Measurements from ENCODE around the gene MYMK. TPM values are rescaled to one million over a fixed set of nuclear protein-coding genes. Genes with fewer than 3 reads are reported as not detected.

Gene MYMK
- total RNA-seq, 1 experiment from 2014 or later = 0.64 TPM

DNA sequence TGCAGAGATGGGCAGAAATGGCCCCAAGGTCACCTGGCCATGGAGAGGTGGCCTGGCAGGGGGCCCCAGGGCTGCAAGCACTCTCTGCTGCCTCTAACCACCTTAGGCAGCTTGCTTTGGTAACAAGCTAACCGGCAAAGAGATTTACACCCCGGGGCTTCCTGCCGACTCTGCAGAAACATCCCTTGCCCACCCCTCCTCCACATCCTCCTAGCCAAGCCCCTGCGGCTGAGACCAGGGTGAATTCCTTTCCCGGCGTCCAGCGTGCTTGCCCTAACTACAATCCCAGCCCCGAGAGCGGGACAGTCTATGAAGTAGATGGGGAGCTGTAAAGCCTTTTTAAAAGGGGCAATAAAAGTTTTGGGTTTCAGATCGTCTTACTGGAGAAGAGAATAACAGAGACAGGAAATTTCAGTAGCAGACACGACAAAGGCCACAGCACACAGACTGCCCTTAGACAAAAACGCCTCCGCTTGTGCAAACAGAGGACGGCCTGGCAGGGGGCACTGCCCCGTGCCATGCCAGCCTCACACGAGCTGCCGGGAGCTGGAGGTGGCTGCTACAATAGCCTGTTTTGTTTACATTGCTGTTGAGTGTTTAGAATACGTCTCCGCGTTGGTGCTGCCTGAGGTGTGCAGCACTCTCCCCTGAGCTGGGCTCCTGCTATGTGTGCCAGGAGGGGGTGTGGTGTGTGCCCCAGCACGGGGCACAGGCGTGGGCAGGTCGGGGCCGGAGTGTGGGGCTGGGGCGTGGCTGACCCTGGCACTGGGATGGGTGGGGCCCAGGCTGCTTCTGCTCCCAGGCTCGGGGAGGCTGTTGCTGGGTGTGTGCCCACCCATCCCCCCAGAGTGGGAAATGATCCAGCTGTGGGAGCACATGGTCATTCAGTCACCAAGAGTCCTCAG lies 15.3 kb downstream of the MYMK start:
- in situ Hi-C loops (cut with HindIII; ENCODE audit: low sequenced_read_pairs) = no loop called here
- peak; percentile 19 for DNase-seq (ENCODE audit: low spot score)

GRCh38 chr9:133508046-133508445 lies 16.7 kb downstream of the MYMK start:
- in situ Hi-C loops (cut with HindIII; ENCODE audit: low sequenced_read_pairs) = no loop called here
- no peak for DNase-seq (ENCODE audit: low spot score)

- DNase-seq (ENCODE audit: low spot score) = no peak
- in situ Hi-C loops (cut with HindIII; ENCODE audit: low sequenced_read_pairs) = no loop called here
These were observed 17.4 kb downstream of the MYMK start for GRCh38 chr9:133507246-133507965.

DNA sequence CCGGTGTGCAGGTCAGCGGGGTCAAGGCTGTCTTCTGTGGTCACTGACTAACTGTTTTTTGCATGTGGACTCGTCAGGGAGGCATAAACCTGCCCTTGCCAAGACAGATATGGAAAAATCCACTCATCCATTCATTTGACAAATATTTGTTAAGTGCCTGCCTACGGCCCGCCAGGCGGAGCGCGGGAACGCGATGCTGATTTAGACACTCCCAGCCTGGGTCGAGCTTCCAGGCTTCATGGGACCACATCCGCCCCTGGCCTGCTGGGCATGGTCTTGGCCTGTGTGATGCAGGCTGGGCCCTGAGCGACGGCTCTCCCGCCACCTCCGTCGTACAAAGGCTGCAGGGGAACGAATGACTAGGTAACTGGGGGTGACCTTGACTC lies 18.1 kb downstream of the MYMK start:
- no peak for DNase-seq (ENCODE audit: low spot score)

DNA sequence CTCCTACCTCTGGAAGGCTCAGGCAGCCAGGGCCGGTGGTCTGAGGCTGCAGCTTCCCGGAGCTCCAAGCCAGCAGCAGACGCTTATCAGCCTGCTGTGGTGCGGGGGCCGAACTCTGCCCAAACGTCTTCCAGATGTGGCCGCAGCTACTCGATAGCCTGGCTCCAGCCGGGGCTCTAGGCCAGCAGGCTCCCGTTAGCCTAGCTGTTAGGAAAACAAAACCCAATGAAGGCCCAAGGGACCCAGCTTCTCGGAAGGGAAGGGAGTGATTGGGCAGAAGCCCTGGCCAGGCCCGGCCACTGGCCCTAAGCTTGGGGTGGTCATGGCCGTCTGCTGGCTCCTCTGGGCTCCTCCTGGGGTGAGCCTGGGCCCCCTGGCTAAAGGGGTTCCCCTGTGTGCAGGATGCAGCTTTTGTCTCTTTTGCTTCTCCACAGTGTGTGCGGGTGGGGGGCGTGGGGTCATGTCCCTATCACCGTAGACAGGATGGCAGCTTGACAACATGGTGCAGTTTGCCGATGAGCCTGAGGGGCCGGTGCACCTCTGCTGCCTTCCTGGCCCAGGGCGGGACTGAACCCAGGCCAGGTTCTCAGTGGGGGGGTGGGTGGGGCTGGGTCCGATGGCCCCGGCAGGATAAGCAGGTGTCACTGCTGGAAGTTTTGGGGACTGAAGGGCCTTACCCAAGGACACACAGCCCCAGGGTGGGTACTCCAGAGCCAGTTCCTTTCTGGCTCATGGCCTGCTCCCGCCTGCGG lies 18.7 kb downstream of the MYMK start:
- in situ Hi-C loops (cut with HindIII; ENCODE audit: low sequenced_read_pairs) = no loop called here
- no peak for DNase-seq (ENCODE audit: low spot score)

More for the DNA sequence above, 18.1 kb downstream of the MYMK start:
- in situ Hi-C loops (cut with HindIII; ENCODE audit: low sequenced_read_pairs) = no loop called here

GRCh38 chr9:133505186-133505830 lies 19.5 kb downstream of the MYMK start:
- in situ Hi-C loops (cut with HindIII; ENCODE audit: low sequenced_read_pairs) = no loop called here
- no peak for DNase-seq (ENCODE audit: low spot score)

- in situ Hi-C loops (cut with HindIII; ENCODE audit: low sequenced_read_pairs) = no loop called here
- no peak for DNase-seq (ENCODE audit: low spot score)
These were observed 22.6 kb downstream of the MYMK start for GRCh38 chr9:133502112-133502511.

DNA sequence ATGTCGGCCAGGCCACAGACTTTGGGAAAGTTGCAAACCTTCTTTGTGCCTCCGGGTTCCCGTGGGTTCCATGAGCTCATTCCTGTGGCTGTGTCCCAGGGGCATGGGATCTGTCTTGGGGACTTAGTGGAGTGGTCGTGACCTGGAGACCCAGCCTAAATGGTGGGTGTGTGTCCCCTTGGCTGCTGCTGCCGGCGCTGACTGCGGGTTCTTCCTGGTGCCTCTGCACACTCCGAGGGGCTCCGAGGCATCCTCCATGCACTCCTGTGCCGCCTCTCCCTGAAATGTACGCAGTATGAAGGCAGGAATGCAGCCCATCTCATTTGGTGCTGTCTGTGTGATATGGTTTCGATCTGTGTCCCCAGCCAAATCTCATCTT lies 24.9 kb downstream of the MYMK start:
- in situ Hi-C loops (cut with HindIII; ENCODE audit: low sequenced_read_pairs) = no loop called here

DNA sequence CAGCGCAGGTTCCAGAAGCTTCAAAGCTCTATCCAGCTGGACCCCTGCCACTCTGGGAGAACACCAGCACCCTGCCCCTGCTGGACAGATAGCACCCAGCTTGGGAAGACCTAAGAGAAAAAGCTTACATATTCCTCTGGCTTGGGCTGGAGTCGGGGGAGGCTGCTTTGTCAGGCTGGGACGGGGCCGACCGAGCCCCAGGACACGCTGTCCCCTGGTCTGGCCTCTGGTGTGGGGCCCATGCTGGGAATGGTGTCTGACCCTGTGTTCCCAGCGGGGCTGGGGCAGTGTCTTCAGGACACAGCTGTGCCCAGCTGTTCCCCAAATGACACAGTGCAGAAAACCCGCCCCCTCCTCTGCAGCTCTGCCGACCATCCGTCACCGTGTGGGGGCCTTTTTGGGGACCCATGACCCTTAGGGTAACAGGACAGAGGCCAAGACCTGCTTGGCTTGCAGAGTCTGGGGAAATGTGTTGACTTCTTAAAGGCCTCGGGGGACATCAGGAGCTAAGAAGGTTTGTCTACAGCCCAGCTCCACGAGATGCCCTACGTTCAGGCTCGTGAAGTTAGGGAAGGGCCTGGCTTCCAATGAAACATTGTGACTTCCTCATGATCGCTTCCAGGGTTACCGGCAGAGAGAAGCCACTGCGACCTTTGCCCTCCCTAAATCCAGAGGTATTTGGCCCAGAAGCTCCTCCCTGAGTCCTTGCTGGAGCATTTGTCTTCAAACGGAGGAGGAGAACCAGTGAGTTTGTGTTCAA lies 25.4 kb downstream of the MYMK start:
- DNase-seq (ENCODE audit: low spot score) = no peak
- in situ Hi-C loops (cut with HindIII; ENCODE audit: low sequenced_read_pairs) = no loop called here

More for the DNA sequence above, 24.9 kb downstream of the MYMK start:
- DNase-seq (ENCODE audit: low spot score) = no peak

DNA sequence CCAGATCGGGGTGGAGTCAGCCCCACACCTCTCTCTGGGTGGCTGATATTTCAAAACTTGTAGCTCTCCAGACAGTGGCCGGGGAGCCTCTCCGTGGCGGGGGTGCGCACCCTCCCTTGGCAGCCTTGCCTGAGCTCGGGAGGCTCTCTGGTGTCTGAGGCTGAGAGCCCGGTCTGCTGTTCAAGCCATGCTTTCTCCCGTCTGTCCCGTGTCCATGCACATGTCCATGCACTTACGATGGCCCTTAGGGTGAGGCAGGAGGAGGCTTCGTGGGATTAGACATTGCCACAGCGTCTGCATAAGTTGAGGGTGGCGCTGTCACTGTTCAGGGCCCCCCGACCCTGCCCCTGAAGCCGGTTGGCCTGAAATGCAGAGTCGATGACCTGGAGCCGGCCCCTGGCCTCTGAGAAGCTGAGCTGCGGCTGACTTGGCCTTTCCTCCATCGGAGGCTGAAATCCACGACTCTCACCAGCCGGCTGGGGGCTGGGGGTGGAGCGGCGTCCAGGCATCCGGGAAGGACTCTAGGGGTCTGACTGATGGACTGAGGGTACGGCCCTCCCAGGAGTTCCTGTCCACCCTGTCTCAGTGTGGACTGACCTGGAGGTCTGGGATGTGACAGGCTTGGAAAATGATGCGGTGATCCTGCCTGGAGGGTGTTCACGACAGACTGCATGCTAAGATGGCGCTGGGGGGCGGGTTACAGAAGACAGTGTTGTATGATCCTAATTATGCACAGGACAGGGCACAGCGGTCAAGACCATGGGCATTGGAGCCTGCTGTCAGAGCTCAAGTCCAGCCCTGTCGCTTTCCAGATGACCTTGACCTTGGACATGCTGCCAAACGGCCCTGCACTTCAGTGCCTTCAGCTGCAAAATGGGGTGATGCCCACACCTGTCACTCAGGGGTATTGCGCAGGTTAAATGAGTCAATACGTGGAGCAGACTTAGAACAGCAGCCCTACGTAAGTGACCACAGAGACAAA lies 27.6 kb downstream of the MYMK start:
- no peak for DNase-seq (ENCODE audit: low spot score)
- in situ Hi-C loops (cut with HindIII; ENCODE audit: low sequenced_read_pairs) = no loop called here

DNA sequence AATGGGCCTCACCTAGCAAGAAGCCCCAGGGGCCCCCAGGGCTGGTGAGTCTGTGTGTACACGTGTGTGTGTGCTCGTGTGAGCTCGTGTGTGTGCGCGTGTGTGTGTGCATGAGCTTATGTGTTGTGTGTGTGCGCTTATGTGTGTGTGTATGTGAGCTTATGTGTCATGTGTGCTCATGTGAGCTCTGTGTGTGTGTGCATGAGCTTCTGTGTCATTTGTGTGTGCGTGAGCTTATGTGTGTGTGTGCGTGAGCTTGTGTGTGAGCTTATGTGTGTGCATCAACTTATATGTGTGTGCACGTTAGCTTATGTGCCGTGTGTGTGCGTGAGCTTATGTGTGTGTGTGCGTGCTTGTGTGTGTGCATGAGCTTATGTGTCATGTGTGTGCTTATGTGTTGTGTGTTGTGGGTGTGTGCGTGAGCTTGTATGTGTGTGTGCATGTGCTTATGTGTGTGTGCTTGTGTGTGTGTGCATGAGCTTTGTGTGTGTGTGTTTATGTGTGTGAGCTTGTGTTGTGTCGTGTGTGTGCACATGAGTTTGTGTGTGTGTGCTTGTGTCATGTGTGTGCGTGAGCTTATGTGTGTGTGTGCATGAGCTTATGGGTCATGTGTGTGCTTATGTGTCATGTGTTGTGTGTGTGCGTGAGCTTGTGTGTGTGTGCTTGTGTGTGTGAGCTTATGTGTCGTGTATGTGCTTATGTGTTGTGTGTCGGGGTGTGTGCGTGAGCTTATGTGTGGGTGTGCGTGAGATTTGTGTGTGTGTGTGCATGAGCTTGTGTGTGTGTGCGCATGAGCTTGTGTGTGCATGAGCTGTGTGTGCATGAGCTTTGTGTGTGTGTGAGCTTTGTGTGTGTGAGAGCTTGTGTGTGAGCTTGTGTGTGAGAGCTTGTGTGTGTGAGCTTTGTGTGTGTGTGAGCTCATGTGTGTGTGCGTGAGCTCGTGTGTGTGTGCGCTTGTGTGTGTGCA lies 29.1 kb downstream of the MYMK start:
- DNase-seq (ENCODE audit: low spot score) = no peak
- in situ Hi-C loops (cut with HindIII; ENCODE audit: low sequenced_read_pairs) = no loop called here

DNA sequence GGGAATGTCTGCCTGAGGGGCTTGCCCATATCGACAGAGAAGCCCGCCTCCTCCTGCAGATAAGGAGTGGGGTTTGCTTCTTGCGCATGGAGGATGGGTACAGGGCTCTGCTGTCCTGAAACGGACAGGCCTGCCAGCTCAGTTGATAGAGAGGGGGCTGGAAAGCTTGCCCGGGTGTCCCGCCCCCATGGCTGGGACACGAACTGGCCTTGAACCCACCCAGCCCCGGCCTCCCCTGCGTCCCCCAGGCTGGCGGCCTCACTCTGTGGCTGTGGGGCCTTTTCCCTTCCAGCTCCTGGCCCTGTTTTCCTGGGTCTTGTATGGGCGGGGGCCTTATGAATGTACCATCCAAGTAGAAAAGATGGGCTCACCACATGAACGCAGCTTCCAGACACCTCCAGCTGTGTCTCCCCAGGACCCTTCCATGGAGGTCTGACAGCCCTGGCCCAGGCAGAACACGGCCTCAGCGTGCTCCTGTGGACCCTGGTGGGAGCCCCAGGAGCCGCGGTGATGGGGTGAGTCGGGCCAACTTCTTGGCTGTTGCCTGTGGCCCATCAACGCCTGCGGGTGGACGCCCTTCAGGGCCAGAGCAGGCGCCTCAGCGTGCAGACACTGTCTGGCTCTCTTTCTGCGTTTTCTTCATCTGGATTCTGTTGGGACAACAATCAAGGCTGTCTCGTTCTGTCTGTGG lies 30.0 kb downstream of the MYMK start:
- in situ Hi-C loops (cut with HindIII; ENCODE audit: low sequenced_read_pairs) = no loop called here
- no peak for DNase-seq (ENCODE audit: low spot score)

DNA sequence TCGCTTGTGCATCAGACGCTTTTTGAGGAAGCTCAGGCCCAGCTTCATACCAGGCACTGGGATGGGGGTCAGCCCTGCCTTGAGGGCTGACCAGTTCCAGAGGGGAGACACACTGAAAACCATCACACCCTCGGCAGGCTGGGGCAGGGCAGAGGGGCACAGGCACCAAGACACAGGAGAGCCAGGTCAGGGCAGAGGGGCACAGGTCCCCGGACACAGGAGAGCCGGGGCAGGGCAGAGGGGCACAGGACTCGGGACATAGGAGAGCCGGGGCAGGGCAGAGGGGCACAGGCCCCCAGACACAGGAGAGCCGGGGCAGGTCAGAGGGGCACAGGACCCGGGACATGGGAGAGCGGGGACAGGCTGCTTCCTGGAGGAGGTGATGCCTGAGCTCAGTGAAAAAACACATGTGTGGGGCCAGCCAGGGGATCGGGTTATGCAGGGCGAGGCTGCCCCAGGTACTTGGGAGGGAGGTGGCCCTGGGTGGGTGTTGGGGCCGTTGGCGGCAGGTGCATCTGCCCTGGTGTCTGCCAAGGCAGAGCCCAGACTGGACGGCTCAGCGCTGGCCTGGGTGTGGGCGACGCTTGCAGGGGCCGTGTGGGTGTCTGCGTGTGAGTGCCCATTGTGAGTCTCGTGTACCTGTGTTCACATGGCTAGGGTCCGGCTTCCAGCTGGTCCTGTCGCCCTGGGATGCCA lies 30.8 kb downstream of the MYMK start:
- in situ Hi-C loops (cut with HindIII; ENCODE audit: low sequenced_read_pairs) = no loop called here
- DNase-seq (ENCODE audit: low spot score) = no peak

GRCh38 chr9:133493428-133493827 lies 31.3 kb downstream of the MYMK start:
- in situ Hi-C loops (cut with HindIII; ENCODE audit: low sequenced_read_pairs) = no loop called here
- DNase-seq (ENCODE audit: low spot score) = no peak

All from G401 (cell line).